Neuron (in vitro differentiated cells): ENCODE data around the gene FBN2.

Experiments
- H2AFZ ChIP-seq: one replicate; pipeline ENCODE4 v1.6.1; 2013; ENCODE audit warnings: low read depth, mild to moderate bottlenecking, inconsistent platforms, low read length, moderate library complexity
- H3K27me3 ChIP-seq: one replicate; pipeline ENCODE4 v1.6.1; 2013; ENCODE audit warnings: low read length; ENCODE audit not compliant: insufficient read depth
- H3K36me3 ChIP-seq: one replicate; pipeline ENCODE4 v1.6.1; 2013; ENCODE audit warnings: low read length; ENCODE audit not compliant: insufficient read depth
- H3K4me1 ChIP-seq: one replicate; pipeline ENCODE4 v1.6.1; 2013; ENCODE audit warnings: low read length; ENCODE audit not compliant: insufficient read depth
- H3K4me3 ChIP-seq: 2 replicates; pipeline ENCODE4 v1.5.1; 2013; ENCODE audit warnings: mild to moderate bottlenecking, low read length, moderate library complexity
- H3K9me3 ChIP-seq: one replicate; pipeline ENCODE4 v1.6.1; 2013; ENCODE audit warnings: low read length

The FBN2 gene

DNA sequence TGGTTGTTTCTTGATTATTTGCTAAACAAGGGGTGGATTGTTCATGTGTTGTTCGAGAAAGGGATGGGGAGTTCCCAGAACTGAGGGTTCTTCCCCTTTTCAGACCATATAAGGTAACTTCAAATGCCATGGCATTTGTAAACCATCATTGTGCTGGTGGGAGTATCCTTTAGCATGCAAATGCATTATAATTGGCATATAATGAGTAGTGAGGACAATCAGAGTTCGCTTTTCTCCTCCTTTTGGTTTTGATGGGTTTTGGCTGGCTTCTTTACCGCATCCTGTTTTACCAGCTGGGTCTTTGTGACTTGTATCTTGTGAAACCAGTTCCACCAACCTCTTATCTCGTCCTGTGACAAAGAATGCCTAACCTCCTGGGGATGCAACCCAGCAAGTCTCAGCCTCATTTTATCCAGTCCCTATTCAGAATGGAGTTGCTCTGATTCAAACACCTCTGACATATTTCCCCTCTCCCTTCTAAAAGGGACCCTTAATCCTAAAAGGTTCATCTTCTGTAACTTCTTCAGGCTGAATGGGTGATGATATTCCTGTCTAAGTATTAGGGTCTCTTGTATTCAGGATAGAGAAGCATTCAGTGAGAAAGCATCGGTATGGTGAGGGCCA is 8.7 kb upstream of the FBN2 start:
- no peak overlapping the region for H2AFZ ChIP-seq
- no peaks in the 10 kb centered on the region for H3K4me1 ChIP-seq
- H3K27me3 ChIP-seq = no peaks in the 10 kb centered on the region
- no peak overlapping the region for H3K4me3 ChIP-seq
- H3K36me3 ChIP-seq = no peaks in the 10 kb centered on the region
- H3K9me3 ChIP-seq = no peaks in the 10 kb centered on the region

DNA sequence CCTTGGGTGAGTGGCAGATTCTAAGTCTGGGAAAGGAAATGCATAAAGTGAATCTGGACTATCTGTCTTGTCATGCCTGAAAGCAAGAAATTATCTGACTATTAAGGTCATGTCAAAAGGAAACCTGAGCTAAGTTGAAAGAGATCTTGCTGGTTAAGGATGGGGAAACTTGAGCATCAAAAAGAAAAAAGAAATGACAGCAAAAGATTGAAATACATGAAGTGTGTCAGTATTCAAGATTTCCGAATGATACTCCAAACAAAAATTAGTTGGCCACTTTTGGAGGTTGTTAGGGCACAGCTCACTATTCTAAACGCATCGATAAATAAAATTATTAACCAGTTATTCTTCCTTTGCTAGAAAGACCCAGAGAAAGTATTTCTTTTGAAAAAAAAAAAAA is 3.3 kb upstream of the FBN2 start:
- Histone ChIP-seq H2AFZ (no peak overlapping the region), H3K4me3 (no peak overlapping the region), H3K9me3 (no peaks in the 10 kb centered on the region), H3K4me1 (peaks cover 6% of the 10 kb centered on the region), H3K27me3 (no peaks in the 10 kb centered on the region), H3K36me3 (no peaks in the 10 kb centered on the region)

DNA sequence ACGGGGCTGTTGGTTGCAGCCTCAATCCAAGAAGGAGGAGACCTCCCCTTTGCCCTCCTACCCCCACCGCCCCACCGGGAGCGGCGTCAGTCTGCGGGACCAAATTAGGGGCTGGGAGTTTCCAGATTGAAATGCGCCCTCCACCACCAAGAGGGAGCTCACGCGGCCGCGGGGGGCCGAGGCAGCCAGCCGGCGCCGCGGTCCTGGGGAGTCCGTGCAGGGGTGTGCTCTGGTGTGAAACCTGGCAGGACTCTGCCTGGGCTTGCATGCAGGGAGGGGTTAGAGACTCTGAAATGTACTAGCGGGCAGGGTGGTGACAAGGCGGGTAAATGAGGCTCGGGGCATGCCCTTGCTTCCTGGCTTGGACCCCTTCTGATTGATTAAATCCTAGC is 989 bp upstream of the FBN2 start:
- Histone ChIP-seq H3K4me3 (peak overlapping the region; percentile 51), H3K36me3 (no peaks in the 10 kb centered on the region), H3K4me1 (peaks cover 9% of the 10 kb centered on the region), H3K9me3 (no peaks in the 10 kb centered on the region), H3K27me3 (no peaks in the 10 kb centered on the region), H2AFZ (peak overlapping the region; percentile 98)

DNA sequence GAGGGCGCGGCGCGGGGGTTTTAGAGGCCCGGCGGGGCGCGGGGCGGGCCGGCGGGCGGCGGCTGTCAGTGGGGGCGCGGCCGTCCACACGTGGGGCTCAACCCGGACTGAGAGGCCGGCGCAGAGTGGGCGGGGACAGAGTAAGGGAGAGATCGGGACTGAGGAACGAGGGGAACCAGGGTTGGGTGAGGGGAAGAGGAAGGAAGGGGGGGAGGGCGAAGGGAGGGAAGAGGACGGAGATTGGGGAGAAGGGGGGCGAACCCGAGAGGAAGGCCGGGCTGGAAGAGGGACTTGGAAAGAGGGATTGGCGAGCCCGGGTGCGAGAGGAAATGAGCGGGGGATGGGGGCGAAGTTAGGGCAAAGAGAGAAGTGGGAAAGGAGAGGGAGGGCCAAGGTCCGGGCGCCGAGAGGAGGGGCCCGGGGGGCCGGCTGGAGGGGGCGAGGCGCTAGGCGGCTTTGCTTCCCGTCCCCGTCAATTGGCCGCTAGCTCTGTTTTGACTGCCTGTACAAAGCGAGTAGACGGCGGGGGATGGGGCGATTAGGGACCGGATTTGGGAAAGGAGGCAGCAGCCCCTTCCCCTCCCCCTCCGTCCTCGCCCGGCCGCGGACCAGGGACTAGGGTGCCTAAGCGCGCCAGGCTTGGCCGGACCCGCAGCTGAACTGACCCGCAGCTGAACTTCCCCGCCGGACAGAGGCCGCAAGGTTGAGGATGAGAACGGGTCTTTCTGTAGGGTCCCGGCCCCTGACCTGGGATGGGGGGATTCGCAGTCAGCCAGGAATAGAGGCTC is 399 bp upstream of the FBN2 start:
- H3K27me3 ChIP-seq = no peaks in the 10 kb centered on the region
- H3K4me1 ChIP-seq = peaks cover 9% of the 10 kb centered on the region
- no peaks in the 10 kb centered on the region for H3K36me3 ChIP-seq
- H2AFZ ChIP-seq = peak overlapping the region; percentile 98
- H3K9me3 ChIP-seq = no peaks in the 10 kb centered on the region
- peak overlapping the region; percentile 51 for H3K4me3 ChIP-seq

DNA sequence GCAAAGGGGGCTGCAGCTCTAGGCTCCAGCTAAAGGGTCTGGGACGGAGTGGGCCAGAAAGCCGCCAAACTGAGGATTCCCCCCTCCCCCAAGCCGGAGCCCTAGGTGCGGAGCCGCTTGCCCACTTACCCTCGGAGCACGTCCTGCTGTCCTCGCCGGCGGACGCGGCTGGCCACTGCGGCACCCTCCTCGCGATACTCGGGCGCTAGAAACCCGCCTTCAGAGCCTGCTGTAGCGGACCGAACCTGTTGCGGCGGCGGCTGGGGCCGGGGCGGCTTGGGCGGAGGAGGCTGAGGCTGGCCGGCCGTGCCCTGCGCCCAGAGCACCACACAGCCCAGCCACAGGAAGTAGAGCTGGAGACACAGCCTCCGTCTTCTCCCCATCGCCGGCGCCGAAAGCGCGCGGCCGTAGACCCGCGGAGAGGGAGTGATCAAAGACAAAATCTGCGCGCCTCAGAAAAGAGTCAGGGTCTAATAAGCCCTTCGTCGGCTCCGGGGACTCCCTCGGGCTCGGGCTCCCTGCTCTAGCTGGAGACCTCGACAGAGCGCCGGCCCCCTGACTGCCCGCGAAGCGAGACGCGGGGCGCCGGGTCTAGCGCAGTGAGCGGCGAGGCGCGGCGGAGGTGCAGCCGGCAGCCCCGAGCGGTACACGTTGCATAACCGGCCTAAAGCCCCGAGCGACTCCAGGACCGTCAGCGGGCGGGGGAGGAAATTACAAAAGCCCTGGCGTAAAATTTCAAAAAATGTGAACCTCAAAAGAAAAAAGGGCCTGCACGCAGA is 635 bp downstream of the FBN2 start:
- H3K4me3 ChIP-seq = peak overlapping the region; percentile 51
- H2AFZ ChIP-seq = peak overlapping the region; percentile 98
- peaks cover 10% of the 10 kb centered on the region for H3K4me1 ChIP-seq
- H3K9me3 ChIP-seq = no peaks in the 10 kb centered on the region
- H3K27me3 ChIP-seq = no peaks in the 10 kb centered on the region
- H3K36me3 ChIP-seq = no peaks in the 10 kb centered on the region

DNA sequence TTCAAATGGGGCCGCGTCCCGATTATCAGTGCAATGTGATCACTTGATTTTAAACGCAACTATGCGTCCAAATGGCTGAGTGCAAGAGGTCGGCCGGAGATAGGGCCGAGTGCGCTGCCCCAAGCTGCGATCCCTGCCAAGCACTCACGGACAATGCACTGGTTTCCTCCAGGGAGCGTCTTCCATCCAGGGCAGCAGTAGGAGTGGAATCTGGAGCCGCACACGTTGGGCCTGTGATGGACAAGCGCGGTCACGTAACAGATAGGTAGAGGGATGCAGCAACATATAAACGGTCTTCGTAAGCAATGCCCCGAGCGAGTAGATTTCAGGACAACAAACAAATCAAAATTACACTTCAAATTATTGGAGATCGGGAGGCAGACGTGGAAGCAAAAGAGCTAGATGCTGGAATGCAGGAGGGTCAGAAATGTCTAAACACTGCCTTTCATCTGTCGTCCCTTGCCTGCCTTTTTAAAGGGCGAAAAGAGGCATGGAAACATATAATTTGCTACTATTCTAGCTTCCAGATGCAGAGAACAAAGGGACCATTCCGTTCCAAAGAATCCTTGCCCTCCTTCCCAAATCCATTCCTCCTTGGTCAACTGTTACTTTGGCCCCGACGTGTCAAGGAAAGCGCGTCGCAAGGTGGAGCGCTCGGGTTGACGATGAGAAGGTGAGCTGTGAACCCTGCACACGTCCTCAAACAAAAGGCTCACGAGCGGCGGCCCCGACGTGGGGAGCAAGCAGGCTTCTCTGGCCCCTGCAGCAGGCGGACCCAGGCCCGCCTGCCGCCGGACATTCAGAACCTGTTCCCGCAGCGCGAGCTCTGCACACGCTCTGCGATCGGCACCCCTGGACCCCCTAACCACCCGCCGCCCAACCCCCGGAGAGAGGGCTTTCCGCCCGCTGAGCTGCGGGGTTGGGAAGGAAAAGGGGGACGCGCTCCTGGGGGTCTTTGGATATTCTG is 1.5 kb downstream of the FBN2 start:
- Histone ChIP-seq H3K36me3 (no peaks in the 10 kb centered on the region), H3K9me3 (no peaks in the 10 kb centered on the region), H3K4me3 (peak overlapping the region; percentile 51), H2AFZ (peak overlapping the region; percentile 98), H3K27me3 (no peaks in the 10 kb centered on the region), H3K4me1 (peaks cover 16% of the 10 kb centered on the region)

DNA sequence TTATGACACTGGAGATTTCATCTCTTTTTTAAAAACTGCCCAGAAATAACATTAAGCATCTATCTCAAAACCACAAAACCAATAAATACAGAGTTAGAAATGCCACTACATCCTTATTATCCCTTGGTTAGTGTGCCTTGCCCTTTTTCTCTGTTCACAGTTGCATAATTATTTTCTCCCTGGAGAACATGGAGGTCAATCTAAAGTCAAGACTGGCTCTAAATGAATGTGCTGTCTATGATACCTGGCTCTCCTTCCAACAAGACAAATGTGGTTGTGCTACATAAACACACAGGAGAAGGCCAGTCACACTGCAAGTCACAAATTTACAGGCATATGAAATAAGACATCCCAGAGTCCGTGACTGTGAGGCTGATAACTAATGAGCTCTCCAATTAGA is 2.8 kb downstream of the FBN2 start:
- Histone ChIP-seq H3K4me1 (peaks cover 16% of the 10 kb centered on the region), H3K9me3 (no peaks in the 10 kb centered on the region), H3K36me3 (no peaks in the 10 kb centered on the region), H3K27me3 (no peaks in the 10 kb centered on the region), H3K4me3 (no peak overlapping the region), H2AFZ (no peak overlapping the region)

DNA sequence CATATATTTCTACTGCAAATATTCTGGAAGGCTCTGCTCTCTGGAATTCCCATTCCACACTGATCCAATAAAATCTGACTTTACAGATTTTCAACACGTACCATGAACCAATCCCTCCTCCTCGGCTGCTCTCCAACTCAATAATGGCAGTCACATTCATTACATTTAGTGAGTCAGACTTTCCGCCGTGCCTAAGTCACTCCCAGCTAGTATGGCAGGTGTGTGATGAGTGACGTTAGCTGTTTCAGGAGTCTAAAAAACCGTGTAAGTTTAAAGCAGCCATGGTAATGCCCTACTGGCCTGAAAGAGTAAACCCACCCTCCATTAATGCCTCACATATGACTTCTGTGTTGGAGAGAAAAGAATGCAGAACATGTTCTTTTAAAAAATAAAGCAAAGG is 3.3 kb downstream of the FBN2 start:
- Histone ChIP-seq H3K36me3 (peaks cover 4% of the 10 kb centered on the region), H3K4me1 (peaks cover 16% of the 10 kb centered on the region), H3K27me3 (no peaks in the 10 kb centered on the region), H3K4me3 (no peak overlapping the region), H2AFZ (no peak overlapping the region), H3K9me3 (no peaks in the 10 kb centered on the region)

DNA sequence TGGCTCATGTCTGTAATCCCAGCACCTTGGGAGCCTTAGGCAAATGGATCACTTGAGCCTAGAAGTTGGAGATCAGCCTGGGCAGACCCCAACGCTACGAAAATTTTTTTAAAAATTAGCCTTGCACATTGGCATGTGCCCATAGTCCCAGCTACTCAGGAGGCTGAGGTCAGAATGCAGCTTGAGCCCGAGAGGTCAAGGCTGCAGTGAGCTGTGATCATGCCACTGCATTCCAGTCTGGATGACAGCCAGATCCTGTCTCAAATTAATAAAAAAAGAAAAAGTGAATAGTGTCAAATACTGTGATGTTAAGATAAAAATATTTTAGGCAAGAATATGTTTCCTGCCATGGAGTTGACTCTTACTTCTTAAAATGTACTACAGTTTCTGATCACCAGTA is 5.3 kb downstream of the FBN2 start:
- Histone ChIP-seq H3K9me3 (no peaks in the 10 kb centered on the region), H3K4me1 (peaks cover 10% of the 10 kb centered on the region), H2AFZ (no peak overlapping the region), H3K27me3 (no peaks in the 10 kb centered on the region), H3K4me3 (no peak overlapping the region), H3K36me3 (peaks cover 6% of the 10 kb centered on the region)

DNA sequence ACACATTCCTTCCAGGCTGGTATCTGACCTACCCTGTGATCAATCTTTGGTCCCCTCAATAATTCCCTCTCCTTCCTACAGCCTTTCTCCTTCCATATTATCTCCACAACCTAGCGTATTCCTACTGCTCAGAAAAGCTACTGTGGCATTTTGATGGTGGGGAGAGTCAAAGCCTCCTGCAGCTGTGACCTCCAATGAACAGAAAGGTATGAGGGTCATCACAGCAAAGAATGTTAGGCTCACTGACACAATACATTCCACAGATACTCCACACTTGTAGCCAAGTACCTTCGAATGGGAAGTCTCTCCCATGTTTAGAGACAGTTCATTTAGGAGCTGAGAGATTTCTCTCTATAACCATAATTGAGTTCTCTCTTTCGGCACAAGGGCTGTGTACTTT is 5.9 kb downstream of the FBN2 start:
- no peak overlapping the region for H3K4me3 ChIP-seq
- H3K4me1 ChIP-seq = peaks cover 10% of the 10 kb centered on the region
- no peaks in the 10 kb centered on the region for H3K27me3 ChIP-seq
- peaks cover 6% of the 10 kb centered on the region for H3K36me3 ChIP-seq
- H3K9me3 ChIP-seq = no peaks in the 10 kb centered on the region
- H2AFZ ChIP-seq = no peak overlapping the region

DNA sequence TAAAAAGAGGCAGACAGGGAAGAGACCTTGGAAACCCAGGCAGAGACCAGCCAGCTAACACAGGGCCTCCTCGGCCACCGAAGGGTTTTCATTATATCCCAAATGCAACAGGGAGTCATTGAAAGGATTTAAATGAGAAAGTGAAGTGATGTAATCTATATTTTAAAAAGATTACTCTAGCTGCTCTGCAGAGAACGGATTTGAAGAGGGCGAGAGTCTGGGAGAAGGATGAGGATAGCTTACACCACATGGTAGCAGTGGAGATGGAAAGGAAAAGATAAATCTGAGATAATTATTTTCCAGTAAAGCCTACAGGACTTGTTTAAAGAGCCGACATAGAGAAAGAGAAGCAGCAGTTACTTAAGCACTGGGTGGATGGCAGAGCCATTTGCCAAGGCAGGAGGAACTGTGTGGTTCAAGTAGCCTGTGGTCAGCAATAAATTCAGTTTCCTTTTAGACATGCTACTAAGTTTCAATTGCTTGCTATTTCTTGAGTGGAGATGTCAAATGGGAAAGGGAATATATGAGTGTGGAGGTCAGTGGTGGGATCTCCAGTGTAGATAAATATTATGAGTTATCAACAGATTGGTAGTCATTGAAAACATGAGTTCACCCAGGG is 9.3 kb downstream of the FBN2 start:
- H3K27me3 ChIP-seq = no peaks in the 10 kb centered on the region
- H3K36me3 ChIP-seq = peaks cover 19% of the 10 kb centered on the region
- no peaks in the 10 kb centered on the region for H3K9me3 ChIP-seq
- H3K4me1 ChIP-seq = peaks cover 7% of the 10 kb centered on the region
- no peak overlapping the region for H3K4me3 ChIP-seq
- H2AFZ ChIP-seq = no peak overlapping the region

DNA sequence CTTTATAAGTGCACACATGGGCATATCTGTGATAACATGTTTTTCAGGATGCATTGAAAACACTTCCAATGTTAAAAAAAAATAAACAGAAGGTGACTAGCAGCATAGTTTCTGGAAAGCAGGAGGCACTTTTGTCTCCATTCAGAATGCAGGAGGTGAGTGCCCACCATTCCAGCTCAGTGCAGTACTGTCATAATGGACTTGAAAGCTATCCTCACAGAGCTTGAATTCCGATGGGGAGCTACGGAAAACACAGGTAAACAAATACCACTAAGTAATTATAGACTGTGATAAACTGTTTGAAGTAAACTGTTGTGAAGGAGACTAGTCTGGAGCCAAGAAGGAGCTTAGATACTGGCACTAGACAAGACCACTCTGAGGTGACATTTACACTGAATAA is 9.9 kb downstream of the FBN2 start:
- Histone ChIP-seq H3K27me3 (no peaks in the 10 kb centered on the region), H3K4me3 (no peak overlapping the region), H3K9me3 (no peaks in the 10 kb centered on the region), H2AFZ (no peak overlapping the region), H3K4me1 (peaks cover 7% of the 10 kb centered on the region), H3K36me3 (peaks cover 19% of the 10 kb centered on the region)
